Mucosa of descending colon (tissue), 3 donors: ENCODE data around the gene ATP6V0B. TPM values are rescaled to one million over a fixed set of nuclear protein-coding genes. Genes with fewer than 3 reads are reported as not detected.

Experiments
- ATAC-seq: fragments of 200-7000 bp; cut with Tn5 transposase; one replicate; pipeline ENCODE4 v1.9.1; 2020; ENCODE audit warnings: mild to moderate bottlenecking, moderate library complexity
- DNase-seq, 3 donors: peaks; one replicate each; pipeline ENCODE4 v3.0.0-alpha.2; 2020
- H3K36me3 ChIP-seq: fragments of 200-600 bp; one replicate; pipeline ENCODE4 v1.8.0; 2021; ENCODE audit warnings: low read depth, mild to moderate bottlenecking
- H3K4me1 ChIP-seq: fragments of 200-600 bp; one replicate; pipeline ENCODE4 v1.8.0; 2021; ENCODE audit warnings: low read depth, mild to moderate bottlenecking
- H3K4me3 ChIP-seq: fragments of 200-600 bp; one replicate; pipeline ENCODE4 v1.8.0; 2021; ENCODE audit warnings: mild to moderate bottlenecking
- H3K9me3 ChIP-seq: fragments of 200-600 bp; one replicate; pipeline ENCODE4 v1.8.0; 2021; ENCODE audit warnings: mild to moderate bottlenecking
- intact Hi-C, 2 donors: fragments of 100-400 bp; cut with DNase I in 1 of 2; cut with micrococcal nuclease in 1 of 2; formaldehyde crosslinking; loops; one replicate each; pipeline versions ENCODE4 v1.11.0 to v1.11.1; 2022; cut with DNase I, micrococcal nuclease
- total RNA-seq, 3 donors: library from RNA; stranded (reverse); fragmentation: NEBNext Ultra II Directional in 2 of 3; extraction: Animal tissue kit (Norgen Biotek cat#: 25700) in 2 of 3; gene quantifications; one replicate each; pipeline versions ENCODE4 v1.2.1 to v1.2.4, GENCODE V29; 2021 to 2023
- TF ChIP-seq, protein P1 (sequence below): fragments of 200-600 bp; IDR thresholded peaks from one replicate; pipeline ENCODE4 v1.8.0; 2022; ENCODE audit warnings: antibody characterized with exemption, mild to moderate bottlenecking
- donor health status: DM: no; HTN: no; CAD: no; lungs with moderate emphysema.
- donor health status: DM: no; HTN: no; CAD: no.
- donor health status: DM: no; HTN: yes; CAD: no.

Gene ATP6V0B
- total RNA-seq, 3 donors from 2014 or later = 116 to 184 (median 158) TPM

GRCh38 chr1:43983253-43983899, 8.6 kb downstream of the ATP6V0B start:
- no peaks in the 10 kb centered on the region for H3K9me3 ChIP-seq
- intact Hi-C loops = no loop called here
- peak in 1 of 3 donors; percentile 44 for DNase-seq
- ATAC-seq = no peak
- peaks cover 27% of the 10 kb centered on the region for H3K4me1 ChIP-seq
- no peaks in the 10 kb centered on the region for H3K36me3 ChIP-seq
- TF ChIP-seq, protein P1, sequence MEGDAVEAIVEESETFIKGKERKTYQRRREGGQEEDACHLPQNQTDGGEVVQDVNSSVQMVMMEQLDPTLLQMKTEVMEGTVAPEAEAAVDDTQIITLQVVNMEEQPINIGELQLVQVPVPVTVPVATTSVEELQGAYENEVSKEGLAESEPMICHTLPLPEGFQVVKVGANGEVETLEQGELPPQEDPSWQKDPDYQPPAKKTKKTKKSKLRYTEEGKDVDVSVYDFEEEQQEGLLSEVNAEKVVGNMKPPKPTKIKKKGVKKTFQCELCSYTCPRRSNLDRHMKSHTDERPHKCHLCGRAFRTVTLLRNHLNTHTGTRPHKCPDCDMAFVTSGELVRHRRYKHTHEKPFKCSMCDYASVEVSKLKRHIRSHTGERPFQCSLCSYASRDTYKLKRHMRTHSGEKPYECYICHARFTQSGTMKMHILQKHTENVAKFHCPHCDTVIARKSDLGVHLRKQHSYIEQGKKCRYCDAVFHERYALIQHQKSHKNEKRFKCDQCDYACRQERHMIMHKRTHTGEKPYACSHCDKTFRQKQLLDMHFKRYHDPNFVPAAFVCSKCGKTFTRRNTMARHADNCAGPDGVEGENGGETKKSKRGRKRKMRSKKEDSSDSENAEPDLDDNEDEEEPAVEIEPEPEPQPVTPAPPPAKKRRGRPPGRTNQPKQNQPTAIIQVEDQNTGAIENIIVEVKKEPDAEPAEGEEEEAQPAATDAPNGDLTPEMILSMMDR = no peak
- no peak overlapping the region for H3K4me3 ChIP-seq

DNA sequence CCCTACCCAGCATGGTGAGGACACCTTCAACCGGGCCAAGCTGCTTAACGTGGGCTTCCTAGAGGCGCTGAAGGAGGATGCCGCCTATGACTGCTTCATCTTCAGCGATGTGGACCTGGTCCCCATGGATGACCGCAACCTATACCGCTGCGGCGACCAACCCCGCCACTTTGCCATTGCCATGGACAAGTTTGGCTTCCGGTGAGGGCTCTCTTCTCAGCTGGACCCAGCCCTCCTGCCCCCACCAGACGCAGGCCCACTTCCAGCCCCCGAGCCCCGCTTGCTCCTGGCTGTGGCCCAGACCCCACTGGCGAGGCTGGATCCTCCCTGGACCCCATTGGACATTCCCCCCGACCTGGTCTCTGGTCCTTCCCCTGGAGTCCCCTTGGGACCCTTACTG, 10.1 kb downstream of the ATP6V0B start:
- intact Hi-C loops = no loop called here
- DNase-seq (no peak), ATAC-seq (no peak)
- Histone ChIP-seq H3K4me3 (no peak overlapping the region), H3K36me3 (no peaks in the 10 kb centered on the region), H3K4me1 (peaks cover 22% of the 10 kb centered on the region), H3K9me3 (no peaks in the 10 kb centered on the region)
- TF ChIP-seq, protein P1 = no peak

GRCh38 chr1:43985984-43986595, 11.3 kb downstream of the ATP6V0B start:
- TF ChIP-seq, protein P1 = no peak
- no peaks in the 10 kb centered on the region for H3K9me3 ChIP-seq
- intact Hi-C loops = no loop called here
- H3K4me1 ChIP-seq = peaks cover 17% of the 10 kb centered on the region
- DNase-seq = no peak
- H3K36me3 ChIP-seq = no peaks in the 10 kb centered on the region
- no peak overlapping the region for H3K4me3 ChIP-seq
- peak; percentile 4 for ATAC-seq

DNA sequence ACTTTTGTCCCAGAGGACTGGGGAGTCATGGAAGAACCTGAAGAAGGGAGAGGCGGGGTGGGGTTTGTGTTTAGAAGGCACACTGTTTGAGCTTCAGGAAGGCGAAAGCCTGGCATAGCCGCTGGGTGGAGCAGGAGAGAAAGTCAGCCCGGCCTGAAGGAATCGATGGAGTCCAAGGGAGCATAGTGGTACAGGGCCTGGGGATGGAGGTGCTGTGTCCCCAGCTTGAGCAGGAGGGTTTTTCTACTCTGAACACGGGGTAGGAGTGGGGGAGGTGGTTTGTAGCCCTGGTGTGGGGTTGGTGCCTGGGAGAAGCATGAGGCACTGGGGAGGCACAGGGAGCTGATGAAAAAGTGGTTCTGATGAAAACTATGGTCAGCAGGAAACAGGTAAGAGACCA, 12.0 kb downstream of the ATP6V0B start:
- H3K4me1 ChIP-seq = peaks cover 13% of the 10 kb centered on the region
- TF ChIP-seq, protein P1 = no peak
- peak; percentile 52 to 69 (median 67) for DNase-seq
- no peaks in the 10 kb centered on the region for H3K36me3 ChIP-seq
- no peaks in the 10 kb centered on the region for H3K9me3 ChIP-seq
- peak; percentile 56 for ATAC-seq
- no peak overlapping the region for H3K4me3 ChIP-seq
- intact Hi-C loops = no loop called here

DNA sequence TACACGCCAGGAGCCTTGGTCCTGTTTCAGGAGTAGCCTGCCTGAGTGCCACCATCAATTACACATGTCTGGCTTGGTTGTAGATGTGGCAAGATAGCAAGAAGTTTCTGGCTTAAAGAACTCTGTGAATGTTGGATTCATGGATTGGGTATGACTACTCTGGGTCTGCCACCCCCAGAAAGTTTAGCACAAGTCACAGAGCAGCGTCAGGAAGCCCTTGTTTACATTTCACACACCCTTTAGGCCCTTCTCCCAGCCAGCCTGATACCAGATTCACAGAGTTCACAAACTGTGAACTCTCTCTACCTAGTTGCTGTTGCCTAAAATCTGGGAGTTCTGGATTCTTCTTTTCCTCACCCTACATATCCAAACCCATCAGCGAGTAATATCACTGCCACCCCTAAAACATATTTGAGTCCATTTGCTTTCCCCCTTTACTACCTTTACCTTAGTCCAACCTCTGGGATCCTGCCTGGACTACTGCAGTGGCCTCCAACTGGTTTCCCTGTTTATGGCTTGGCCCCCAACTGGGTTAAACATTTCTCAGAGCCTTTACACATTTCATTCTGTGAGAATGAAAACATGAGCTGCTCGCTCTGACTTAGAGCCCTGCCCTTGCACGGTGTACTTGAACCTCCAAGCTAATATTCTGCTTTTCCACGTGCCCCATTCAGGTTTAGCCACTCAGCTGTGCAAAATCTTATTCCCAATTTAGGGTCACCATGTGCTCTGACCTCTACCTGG, 12.6 kb downstream of the ATP6V0B start:
- ATAC-seq (peak; percentile 14), DNase-seq (no peak)
- Histone ChIP-seq H3K9me3 (no peaks in the 10 kb centered on the region), H3K4me3 (no peak overlapping the region), H3K4me1 (peaks cover 17% of the 10 kb centered on the region), H3K36me3 (no peaks in the 10 kb centered on the region)
- intact Hi-C loops = no loop called here
- TF ChIP-seq, protein P1 = no peak
